Measurements from ENCODE around the gene PCSK7.

PCSK7 gene

GRCh38 chr11:117179048-117179999 lies 52.5 kb downstream of the PCSK7 start:
- TF ChIP-seq CTCF (IDR thresholded peaks at IDR 0.05; ENCODE audit: control extremely low read depth, extremely low read depth, low read depth, missing control alignments), result no peak
- peak; percentile 61 for DNase-seq (ENCODE audit: extremely low spot score)
- ChIA-PET POLR2A (interaction anchor here (0.6 to 1.4 kb wide), 8 partner anchors 9 to 155 kb away, joined by 3 to 5 read pairs (median 4); partner anchors contain the start of gene PAFAH1B2), CTCF (interaction anchor here (0.8 to 7.7 kb wide), 20 partner anchors 8 to 388 kb away, joined by 3 to 118 read pairs (median 4); partner anchors contain the start of genes APOA5, PAFAH1B2, PCSK7 and SIK3)

- ChIA-PET CTCF (interaction anchor here (0.5 to 7.7 kb wide), 13 partner anchors 7 to 282 kb away, joined by 3 to 118 read pairs (median 5); partner anchors contain the start of genes PAFAH1B2 and PCSK7), POLR2A (interaction anchor here (0.6 to 1.4 kb wide), 7 partner anchors 11 to 156 kb away, joined by 3 to 5 read pairs (median 3); partner anchors contain the start of genes CEP164 and PAFAH1B2)
- TF ChIP-seq CTCF (IDR thresholded peaks at IDR 0.05; ENCODE audit: control extremely low read depth, extremely low read depth, low read depth, missing control alignments), result no peak
- DNase-seq (ENCODE audit: extremely low spot score), result peak; percentile 92
Observed at GRCh38 chr11:117178210-117179034, 53.5 kb downstream of the PCSK7 start, which contains the start of gene SIDT2. Gene SIDT2 (plus strand): TSS chr11:117178743. CDS start chr11:117179264, 521 bp downstream.

- POLR2A ChIA-PET, result interaction anchor here (0.9 kb wide), 1 partner anchor 52 kb away, joined by 3 read pairs; no protein-coding TSS in a partner anchor
- no peak for DNase-seq (ENCODE audit: extremely low spot score)
- TF ChIP-seq CTCF (IDR thresholded peaks at IDR 0.05; ENCODE audit: control extremely low read depth, extremely low read depth, low read depth, missing control alignments), result no peak
- CTCF ChIA-PET, result interaction anchor here (0.5 to 7.7 kb wide), 9 partner anchors 6 to 282 kb away, joined by 3 to 118 read pairs (median 5); partner anchors contain the start of genes PAFAH1B2 and PCSK7
Observed at GRCh38 chr11:117177534-117178209, 54.2 kb downstream of the PCSK7 start.

GRCh38 chr11:117176186-117176585 lies 55.7 kb downstream of the PCSK7 start:
- CTCF ChIA-PET, result interaction anchor here (1.5 to 1.6 kb wide), 2 partner anchors 22 to 32 kb away, joined by 3 to 4 read pairs; partner anchors contain the start of gene PAFAH1B2
- POLR2A ChIA-PET, result interaction anchor here (0.7 kb wide), 1 partner anchor 50 kb away, joined by 4 read pairs; no protein-coding TSS in a partner anchor

GRCh38 chr11:117175781-117176180 lies 56.1 kb downstream of the PCSK7 start:
- DNase-seq (ENCODE audit: extremely low spot score), result no peak
- CTCF ChIA-PET, result interaction anchor here (1.5 to 1.6 kb wide), 2 partner anchors 21 to 32 kb away, joined by 3 to 4 read pairs; partner anchors contain the start of gene PAFAH1B2
- POLR2A ChIA-PET, result no interaction called here
- TF ChIP-seq CTCF (IDR thresholded peaks at IDR 0.05; ENCODE audit: control extremely low read depth, extremely low read depth, low read depth, missing control alignments), result no peak

More at GRCh38 chr11:117176186-117176585, 55.7 kb downstream of the PCSK7 start:
- no peak for TF ChIP-seq CTCF (IDR thresholded peaks at IDR 0.05; ENCODE audit: control extremely low read depth, extremely low read depth, low read depth, missing control alignments)
- DNase-seq (ENCODE audit: extremely low spot score), result no peak
